Body of pancreas (tissue), 4 donors: ENCODE results near the gene ZNF135. TPM values are rescaled to one million over a fixed set of nuclear protein-coding genes. Genes with fewer than 3 reads are reported as not detected.

Experiments
- ATAC-seq: fragments of 150-250 bp; one replicate; pipeline ENCODE4 v1.9.1; 2016
- DNase-seq, 4 donors: peaks; one replicate each; pipeline ENCODE4 v3.0.0-alpha.2; 2019
- H3K27ac ChIP-seq, 4 donors: fragments of 200-600 bp; sonication (generic); 1 replicate in 3 of 4; 2 replicates in 1 of 4; pipeline versions ENCODE4 v1.5.1 to v1.6.1; 2016 to 2019; ENCODE audit warnings: mild to moderate bottlenecking in 1 of 4, mixed read lengths in 1 of 4, moderate library complexity in 1 of 4
- H3K27me3 ChIP-seq, 2 donors: fragments of 200-600 bp; sonication (generic); one replicate each; pipeline ENCODE4 v1.6.0; 2016; ENCODE audit warnings: mild to moderate bottlenecking in 1 of 2
- H3K36me3 ChIP-seq, 2 donors: fragments of 200-600 bp; sonication (generic); replicated peaks in 1 of 2; 2 replicates each; pipeline ENCODE4 v1.5.1; 2016; ENCODE audit warnings: low read depth in 2 of 2; ENCODE audit not compliant: insufficient read depth in 1 of 2
- H3K4me1 ChIP-seq: fragments of 200-600 bp; sonication (generic); one replicate; pipeline ENCODE4 v1.6.0; 2016
- H3K4me3 ChIP-seq, 2 donors: fragments of 200-600 bp; sonication (generic); 1 replicate in 1 of 2; 2 replicates in 1 of 2; pipeline ENCODE4 v1.5.1; 2016 to 2019
- H3K9me3 ChIP-seq, 3 donors: fragments of 200-600 bp; sonication (generic); 1 replicate in 2 of 3; 2 replicates in 1 of 3; pipeline ENCODE4 v1.5.1; 2016
- POLR2A ChIP-seq, 3 donors: fragments of 450-650 bp; IDR thresholded peaks; one replicate each; pipeline ENCODE4 v1.6.1; 2016; ENCODE audit warnings: antibody characterized with exemption in 3 of 3, mild to moderate bottlenecking in 2 of 3
- WGBS, 2 donors: methylation state at CpG; one replicate each; pipeline ENCODE4 v1.1.5; 2017; 5-methylcytosine and 5-hydroxymethylcytosine counted together
- intact Hi-C: fragments of 100-400 bp; cut with DNase I; formaldehyde crosslinking; loops from one replicate; pipeline ENCODE4 v1.15.1; 2023
- total RNA-seq, 2 donors: library from RNA; depleted of rRNA; stranded (reverse); fragments of >200 nt; gene quantifications; one replicate each; pipeline ENCODE4 v1.1.0, GENCODE V29; 2016
- TF ChIP-seq, protein P1 (sequence below), 7 experiments: fragments of 450-650 bp in 4 of 7; fragments of 200-600 bp in 3 of 7; sonication (generic) in 3 of 7; IDR thresholded peaks; one replicate each; pipeline ENCODE4 v1.5.1; 2016 to 2019; ENCODE audit warnings: antibody characterized with exemption in 7 of 7

The ZNF135 gene
- total RNA-seq, 2 donors from 2014 or later, result 3.9 to 4.9 TPM

DNA sequence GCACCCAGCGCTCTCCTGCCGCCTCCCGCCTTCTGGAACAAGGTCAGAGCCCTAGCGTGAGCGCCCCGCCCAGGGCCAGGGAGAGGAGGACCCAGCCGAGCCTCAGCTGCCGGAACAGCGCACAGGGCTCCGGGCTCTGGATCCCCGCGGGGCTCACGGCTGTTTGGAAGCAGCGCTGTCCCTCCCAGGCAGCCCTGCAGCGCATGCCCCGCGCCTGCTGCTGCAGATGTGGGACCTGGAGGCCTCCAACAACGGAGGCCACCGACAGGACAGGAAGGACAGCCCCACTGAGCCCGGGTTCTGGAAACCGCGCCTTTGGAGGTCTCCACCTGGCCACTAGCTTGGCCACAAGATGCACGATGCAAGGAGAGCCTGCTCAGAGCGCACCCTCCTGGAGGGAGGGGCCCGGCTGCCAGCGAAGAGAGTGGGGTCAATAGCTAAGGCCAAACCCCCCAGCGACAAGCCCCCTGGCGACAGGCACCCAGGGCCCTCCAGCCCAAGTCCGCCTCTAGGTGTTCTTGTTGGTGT is 26.3 kb downstream of the ZNF135 start:
- TF ChIP-seq POLR2A (IDR thresholded peaks at IDR 0.05), result no peak
- TF ChIP-seq, protein P1, sequence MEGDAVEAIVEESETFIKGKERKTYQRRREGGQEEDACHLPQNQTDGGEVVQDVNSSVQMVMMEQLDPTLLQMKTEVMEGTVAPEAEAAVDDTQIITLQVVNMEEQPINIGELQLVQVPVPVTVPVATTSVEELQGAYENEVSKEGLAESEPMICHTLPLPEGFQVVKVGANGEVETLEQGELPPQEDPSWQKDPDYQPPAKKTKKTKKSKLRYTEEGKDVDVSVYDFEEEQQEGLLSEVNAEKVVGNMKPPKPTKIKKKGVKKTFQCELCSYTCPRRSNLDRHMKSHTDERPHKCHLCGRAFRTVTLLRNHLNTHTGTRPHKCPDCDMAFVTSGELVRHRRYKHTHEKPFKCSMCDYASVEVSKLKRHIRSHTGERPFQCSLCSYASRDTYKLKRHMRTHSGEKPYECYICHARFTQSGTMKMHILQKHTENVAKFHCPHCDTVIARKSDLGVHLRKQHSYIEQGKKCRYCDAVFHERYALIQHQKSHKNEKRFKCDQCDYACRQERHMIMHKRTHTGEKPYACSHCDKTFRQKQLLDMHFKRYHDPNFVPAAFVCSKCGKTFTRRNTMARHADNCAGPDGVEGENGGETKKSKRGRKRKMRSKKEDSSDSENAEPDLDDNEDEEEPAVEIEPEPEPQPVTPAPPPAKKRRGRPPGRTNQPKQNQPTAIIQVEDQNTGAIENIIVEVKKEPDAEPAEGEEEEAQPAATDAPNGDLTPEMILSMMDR (IDR thresholded peaks at IDR 0.05), result no peak
- Histone ChIP-seq H3K27me3 (no peaks in the 10 kb centered on the region), H3K4me3 (no peak overlapping the region), H3K4me1 (no peaks in the 10 kb centered on the region), H3K27ac (no peak overlapping the region), H3K9me3 (peaks cover 0 to 37% (median 0%) of the 10 kb centered on the region in 3 donors), H3K36me3 (no peaks in the 10 kb centered on the region)
- DNase-seq (no peak), ATAC-seq (no peak)
- 90 to 93% methylated on average over 7 to 16 of the region's 29 CpGs for WGBS, 2 donors
- intact Hi-C loops, result no loop called here

DNA sequence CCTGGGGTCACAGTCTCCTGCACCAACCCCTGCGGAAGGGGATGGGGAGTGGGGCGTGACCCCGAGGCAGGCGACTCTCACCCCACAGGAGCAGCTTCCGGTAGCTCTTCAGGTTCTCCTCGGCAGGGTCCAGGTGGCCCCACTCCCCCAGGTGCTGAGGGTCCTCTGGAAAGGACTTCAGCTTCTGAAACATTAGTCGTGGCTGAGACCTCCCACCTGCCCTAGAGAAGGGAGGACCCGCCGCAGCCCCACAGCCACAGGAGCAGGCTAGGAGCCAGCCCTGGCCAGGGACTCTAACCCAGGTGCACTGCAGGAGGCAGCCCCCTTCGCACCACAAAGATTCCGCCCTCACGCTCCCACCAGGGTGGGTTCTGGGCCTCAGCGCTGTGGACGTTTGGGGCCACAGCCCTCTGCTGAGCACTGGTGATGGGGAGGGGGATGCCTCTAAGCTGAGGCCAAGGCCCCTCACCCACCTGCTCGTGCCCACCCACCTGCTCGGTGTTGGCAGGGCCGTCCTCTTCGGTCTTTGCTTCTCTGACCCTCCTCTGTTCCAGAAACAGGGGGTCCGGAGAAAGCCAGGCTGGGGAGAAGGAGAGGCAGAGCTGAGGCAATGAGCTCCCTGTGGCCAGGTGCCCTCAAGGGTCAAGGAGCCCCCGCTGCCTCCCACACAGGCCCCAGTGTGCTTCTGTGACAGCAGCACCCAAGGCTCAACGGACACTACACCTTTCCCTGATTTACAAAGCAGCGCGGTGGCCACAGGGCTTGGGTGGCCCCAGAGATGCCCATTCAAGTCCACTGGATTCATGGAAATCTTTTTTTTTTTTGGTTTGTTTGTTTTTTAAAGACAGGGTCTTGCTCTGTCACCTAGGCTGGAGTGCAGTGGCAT is 28.0 kb downstream of the ZNF135 start:
- ATAC-seq (no peak), DNase-seq (no peak)
- no peaks in the 10 kb centered on the region for H3K27me3 ChIP-seq
- H3K4me3 ChIP-seq, result no peak overlapping the region
- no peak for TF ChIP-seq POLR2A (IDR thresholded peaks at IDR 0.05)
- TF ChIP-seq, protein P1 (IDR thresholded peaks at IDR 0.05), result no peak
- no peaks in the 10 kb centered on the region for H3K36me3 ChIP-seq
- intact Hi-C loops, result no loop called here
- H3K27ac ChIP-seq, result no peak overlapping the region
- 90 to 96% methylated on average over 4 to 21 of the region's 23 CpGs for WGBS, 2 donors
- no peaks in the 10 kb centered on the region for H3K4me1 ChIP-seq
- H3K9me3 ChIP-seq, result peaks cover 0 to 31% (median 0%) of the 10 kb centered on the region in 3 donors

DNA sequence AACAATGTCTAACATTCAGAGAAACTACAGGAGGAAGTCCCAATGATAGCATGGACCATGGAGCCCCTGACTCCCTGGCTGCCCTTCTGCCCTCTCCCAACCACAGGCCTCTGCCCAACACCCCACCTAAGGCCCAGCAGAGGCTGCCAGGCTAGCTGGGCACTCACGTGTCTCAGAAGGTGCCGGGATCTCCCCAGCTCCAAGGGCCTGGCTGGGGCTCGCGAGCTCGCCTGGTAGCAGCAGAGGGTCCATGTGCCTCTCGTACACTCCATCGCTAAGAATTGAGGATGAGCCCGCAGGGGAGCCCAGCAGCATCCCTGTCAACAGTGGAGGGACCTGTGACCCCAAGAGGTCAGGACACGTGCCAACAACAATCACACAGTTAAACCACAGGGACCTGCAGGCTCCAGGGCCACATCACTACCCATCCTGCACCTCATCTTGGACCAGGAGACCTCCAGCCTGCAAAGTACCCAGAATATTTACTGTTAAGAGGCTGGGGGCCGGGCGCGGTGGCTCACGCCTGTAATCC is 29.5 kb downstream of the ZNF135 start:
- intact Hi-C loops, result no loop called here
- 87 to 97% methylated on average over 3 to 13 of the region's 13 CpGs for WGBS, 2 donors
- Histone ChIP-seq H3K27ac (no peak overlapping the region), H3K27me3 (no peaks in the 10 kb centered on the region), H3K4me1 (no peaks in the 10 kb centered on the region), H3K9me3 (peaks cover 0 to 22% (median 0%) of the 10 kb centered on the region in 3 donors), H3K36me3 (no peaks in the 10 kb centered on the region), H3K4me3 (no peak overlapping the region)
- ATAC-seq (no peak), DNase-seq (no peak)
- TF ChIP-seq, protein P1 (IDR thresholded peaks at IDR 0.05), result no peak
- TF ChIP-seq POLR2A (IDR thresholded peaks at IDR 0.05), result no peak

DNA sequence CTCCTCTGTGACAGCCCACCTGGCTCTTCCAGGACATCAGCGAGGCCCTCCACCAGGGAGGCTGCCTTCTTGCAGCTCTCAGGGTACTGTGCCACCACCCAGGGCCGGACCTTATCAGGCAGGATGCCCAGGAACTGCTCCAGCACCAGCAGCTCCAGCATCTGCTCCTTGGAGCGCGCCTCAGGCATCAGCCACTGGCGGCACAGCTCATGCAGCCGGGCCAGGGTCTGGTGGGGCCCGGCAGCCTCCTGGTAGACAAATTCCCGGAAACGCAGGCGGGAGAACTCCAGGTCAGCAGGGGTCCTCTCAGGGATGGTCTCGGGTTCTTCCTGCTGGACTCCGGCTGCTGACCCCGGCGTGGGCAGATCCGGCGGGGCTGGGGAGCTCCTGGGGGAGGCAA is 30.8 kb downstream of the ZNF135 start:
- Histone ChIP-seq H3K4me1 (no peaks in the 10 kb centered on the region), H3K4me3 (no peak overlapping the region), H3K9me3 (peaks cover 0 to 9% (median 0%) of the 10 kb centered on the region in 3 donors), H3K27me3 (no peaks in the 10 kb centered on the region), H3K27ac (no peak overlapping the region), H3K36me3 (no peaks in the 10 kb centered on the region)
- DNase-seq (no peak), ATAC-seq (no peak)
- TF ChIP-seq, protein P1 (IDR thresholded peaks at IDR 0.05), result no peak
- no peak for TF ChIP-seq POLR2A (IDR thresholded peaks at IDR 0.05)
- intact Hi-C loops, result no loop called here
- 96% methylated on average over 14 of the region's 16 CpGs; no CpG with 5 or more reads in 1 of the 2 donors for WGBS, 2 donors
